ENCODE results near the gene ANGPTL4. TPM values are rescaled to one million over a fixed set of nuclear protein-coding genes. Genes with fewer than 3 reads are reported as not detected.

ANGPTL4 gene
- total and polyA plus RNA-seq, 2 of the 13 experiments (the other 11 are each of a cell fraction or from before 2014, with no cell fraction given): 0.80 to 21.7 TPM

DNA sequence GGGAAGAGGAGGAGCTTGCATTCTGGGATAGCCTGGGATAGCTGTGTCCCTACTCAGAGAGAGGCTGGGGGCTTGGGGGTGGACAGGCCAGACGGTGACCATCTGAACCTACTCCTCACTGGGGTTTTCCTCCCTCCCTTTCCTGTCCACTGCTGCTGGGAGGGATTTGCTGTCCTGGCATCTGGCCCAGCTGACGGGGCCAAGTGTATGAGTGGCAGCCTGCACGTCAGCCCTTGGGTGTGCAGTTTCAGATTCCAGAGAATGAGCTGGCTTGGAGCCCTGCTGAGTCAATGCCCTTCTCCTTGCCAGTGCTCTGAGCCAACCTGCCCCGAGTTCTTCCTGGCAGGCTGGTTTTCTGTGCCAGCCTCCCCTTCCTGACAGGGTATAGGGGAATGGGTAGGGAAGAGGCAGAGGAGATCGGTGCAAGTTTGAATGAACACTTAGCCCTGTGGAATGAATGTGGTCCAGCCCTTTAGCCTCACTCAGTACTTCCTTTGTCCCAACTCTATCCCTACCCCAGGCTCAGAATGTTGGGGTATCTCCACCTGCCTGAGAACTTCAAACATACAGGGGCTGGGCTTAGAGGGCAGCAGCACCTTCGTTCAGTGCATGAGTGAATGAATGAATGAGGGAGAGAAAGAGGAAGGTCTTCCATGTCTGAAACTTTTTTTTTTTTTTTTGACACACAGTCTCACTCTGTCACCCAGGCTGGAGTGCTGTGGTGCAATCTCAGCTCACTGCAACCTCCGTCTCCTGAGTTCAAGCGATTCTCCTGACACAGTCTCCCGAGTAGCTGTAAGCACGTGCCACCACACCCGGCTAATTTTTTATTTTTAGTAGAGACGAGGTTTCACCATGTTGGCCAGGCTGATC, 1.8 kb upstream of the ANGPTL4 start (continued):
- TF ChIP-seq, protein P1, sequence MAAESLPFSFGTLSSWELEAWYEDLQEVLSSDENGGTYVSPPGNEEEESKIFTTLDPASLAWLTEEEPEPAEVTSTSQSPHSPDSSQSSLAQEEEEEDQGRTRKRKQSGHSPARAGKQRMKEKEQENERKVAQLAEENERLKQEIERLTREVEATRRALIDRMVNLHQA (CRISPR knock-in tag; IDR thresholded peaks at IDR 0.05): no peak
- TF ChIP-seq, protein P2, sequence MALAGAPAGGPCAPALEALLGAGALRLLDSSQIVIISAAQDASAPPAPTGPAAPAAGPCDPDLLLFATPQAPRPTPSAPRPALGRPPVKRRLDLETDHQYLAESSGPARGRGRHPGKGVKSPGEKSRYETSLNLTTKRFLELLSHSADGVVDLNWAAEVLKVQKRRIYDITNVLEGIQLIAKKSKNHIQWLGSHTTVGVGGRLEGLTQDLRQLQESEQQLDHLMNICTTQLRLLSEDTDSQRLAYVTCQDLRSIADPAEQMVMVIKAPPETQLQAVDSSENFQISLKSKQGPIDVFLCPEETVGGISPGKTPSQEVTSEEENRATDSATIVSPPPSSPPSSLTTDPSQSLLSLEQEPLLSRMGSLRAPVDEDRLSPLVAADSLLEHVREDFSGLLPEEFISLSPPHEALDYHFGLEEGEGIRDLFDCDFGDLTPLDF (CRISPR knock-in tag; IDR thresholded peaks at IDR 0.05): no peak
- no peak for TF ChIP-seq NCOR1 (IDR thresholded peaks at IDR 0.05; ENCODE audit: borderline replicate concordance, low read length)
- TF ChIP-seq, protein P3, sequence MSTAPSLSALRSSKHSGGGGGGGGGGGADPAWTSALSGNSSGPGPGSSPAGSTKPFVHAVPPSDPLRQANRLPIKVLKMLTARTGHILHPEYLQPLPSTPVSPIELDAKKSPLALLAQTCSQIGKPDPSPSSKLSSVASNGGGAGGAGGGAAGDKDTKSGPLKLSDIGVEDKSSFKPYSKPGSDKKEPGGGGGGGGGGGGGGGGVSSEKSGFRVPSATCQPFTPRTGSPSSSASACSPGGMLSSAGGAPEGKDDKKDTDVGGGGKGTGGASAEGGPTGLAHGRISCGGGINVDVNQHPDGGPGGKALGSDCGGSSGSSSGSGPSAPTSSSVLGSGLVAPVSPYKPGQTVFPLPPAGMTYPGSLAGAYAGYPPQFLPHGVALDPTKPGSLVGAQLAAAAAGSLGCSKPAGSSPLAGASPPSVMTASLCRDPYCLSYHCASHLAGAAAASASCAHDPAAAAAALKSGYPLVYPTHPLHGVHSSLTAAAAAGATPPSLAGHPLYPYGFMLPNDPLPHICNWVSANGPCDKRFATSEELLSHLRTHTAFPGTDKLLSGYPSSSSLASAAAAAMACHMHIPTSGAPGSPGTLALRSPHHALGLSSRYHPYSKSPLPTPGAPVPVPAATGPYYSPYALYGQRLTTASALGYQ (CRISPR knock-in tag; IDR thresholded peaks at IDR 0.05): no peak
- no peak for TF ChIP-seq ZNF768 (CRISPR knock-in tag; IDR thresholded peaks at IDR 0.05)
- no peak for TF ChIP-seq HMGA1 (CRISPR knock-in tag; conservative IDR thresholded peaks at IDR 0.05)
- TF ChIP-seq MXD4 (CRISPR knock-in tag; IDR thresholded peaks at IDR 0.05): no peak
- peak; percentile 75 for TF ChIP-seq RARA (CRISPR knock-in tag; IDR thresholded peaks at IDR 0.05)
- TF ChIP-seq, protein P4, sequence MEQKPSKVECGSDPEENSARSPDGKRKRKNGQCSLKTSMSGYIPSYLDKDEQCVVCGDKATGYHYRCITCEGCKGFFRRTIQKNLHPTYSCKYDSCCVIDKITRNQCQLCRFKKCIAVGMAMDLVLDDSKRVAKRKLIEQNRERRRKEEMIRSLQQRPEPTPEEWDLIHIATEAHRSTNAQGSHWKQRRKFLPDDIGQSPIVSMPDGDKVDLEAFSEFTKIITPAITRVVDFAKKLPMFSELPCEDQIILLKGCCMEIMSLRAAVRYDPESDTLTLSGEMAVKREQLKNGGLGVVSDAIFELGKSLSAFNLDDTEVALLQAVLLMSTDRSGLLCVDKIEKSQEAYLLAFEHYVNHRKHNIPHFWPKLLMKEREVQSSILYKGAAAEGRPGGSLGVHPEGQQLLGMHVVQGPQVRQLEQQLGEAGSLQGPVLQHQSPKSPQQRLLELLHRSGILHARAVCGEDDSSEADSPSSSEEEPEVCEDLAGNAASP (CRISPR knock-in tag; IDR thresholded peaks at IDR 0.05; ENCODE audit: borderline replicate concordance): no peak; the same call in 1 of the 2 replicates
- TF ChIP-seq, protein P5, sequence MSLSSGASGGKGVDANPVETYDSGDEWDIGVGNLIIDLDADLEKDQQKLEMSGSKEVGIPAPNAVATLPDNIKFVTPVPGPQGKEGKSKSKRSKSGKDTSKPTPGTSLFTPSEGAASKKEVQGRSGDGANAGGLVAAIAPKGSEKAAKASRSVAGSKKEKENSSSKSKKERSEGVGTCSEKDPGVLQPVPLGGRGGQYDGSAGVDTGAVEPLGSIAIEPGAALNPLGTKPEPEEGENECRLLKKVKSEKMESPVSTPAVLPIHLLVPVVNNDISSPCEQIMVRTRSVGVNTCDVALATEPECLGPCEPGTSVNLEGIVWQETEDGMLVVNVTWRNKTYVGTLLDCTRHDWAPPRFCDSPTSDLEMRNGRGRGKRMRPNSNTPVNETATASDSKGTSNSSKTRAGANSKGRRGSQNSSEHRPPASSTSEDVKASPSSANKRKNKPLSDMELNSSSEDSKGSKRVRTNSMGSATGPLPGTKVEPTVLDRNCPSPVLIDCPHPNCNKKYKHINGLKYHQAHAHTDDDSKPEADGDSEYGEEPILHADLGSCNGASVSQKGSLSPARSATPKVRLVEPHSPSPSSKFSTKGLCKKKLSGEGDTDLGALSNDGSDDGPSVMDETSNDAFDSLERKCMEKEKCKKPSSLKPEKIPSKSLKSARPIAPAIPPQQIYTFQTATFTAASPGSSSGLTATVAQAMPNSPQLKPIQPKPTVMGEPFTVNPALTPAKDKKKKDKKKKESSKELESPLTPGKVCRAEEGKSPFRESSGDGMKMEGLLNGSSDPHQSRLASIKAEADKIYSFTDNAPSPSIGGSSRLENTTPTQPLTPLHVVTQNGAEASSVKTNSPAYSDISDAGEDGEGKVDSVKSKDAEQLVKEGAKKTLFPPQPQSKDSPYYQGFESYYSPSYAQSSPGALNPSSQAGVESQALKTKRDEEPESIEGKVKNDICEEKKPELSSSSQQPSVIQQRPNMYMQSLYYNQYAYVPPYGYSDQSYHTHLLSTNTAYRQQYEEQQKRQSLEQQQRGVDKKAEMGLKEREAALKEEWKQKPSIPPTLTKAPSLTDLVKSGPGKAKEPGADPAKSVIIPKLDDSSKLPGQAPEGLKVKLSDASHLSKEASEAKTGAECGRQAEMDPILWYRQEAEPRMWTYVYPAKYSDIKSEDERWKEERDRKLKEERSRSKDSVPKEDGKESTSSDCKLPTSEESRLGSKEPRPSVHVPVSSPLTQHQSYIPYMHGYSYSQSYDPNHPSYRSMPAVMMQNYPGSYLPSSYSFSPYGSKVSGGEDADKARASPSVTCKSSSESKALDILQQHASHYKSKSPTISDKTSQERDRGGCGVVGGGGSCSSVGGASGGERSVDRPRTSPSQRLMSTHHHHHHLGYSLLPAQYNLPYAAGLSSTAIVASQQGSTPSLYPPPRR (CRISPR knock-in tag; IDR thresholded peaks at IDR 0.05; ENCODE audit: borderline replicate concordance): no peak
- TF ChIP-seq ZNF253 (CRISPR knock-in tag; IDR thresholded peaks at IDR 0.05; ENCODE audit: borderline replicate concordance): no peak
- TF ChIP-seq ETV6 (CRISPR knock-in tag; conservative IDR thresholded peaks at IDR 0.05): no peak
- TF ChIP-seq GLI4 (CRISPR knock-in tag; IDR thresholded peaks at IDR 0.05; ENCODE audit: borderline replicate concordance): no peak
- no peak for TF ChIP-seq ZNF329 (CRISPR knock-in tag; IDR thresholded peaks at IDR 0.05; ENCODE audit: low read depth)
- no peak for TF ChIP-seq SOX6 (IDR thresholded peaks at IDR 0.05)
- peak; percentile 49 for TF ChIP-seq SOX6 (CRISPR knock-in tag; IDR thresholded peaks at IDR 0.05)
- TF ChIP-seq, protein P6, sequence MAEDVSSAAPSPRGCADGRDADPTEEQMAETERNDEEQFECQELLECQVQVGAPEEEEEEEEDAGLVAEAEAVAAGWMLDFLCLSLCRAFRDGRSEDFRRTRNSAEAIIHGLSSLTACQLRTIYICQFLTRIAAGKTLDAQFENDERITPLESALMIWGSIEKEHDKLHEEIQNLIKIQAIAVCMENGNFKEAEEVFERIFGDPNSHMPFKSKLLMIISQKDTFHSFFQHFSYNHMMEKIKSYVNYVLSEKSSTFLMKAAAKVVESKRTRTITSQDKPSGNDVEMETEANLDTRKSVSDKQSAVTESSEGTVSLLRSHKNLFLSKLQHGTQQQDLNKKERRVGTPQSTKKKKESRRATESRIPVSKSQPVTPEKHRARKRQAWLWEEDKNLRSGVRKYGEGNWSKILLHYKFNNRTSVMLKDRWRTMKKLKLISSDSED (CRISPR knock-in tag; IDR thresholded peaks at IDR 0.05): no peak
- TF ChIP-seq BORCS8-MEF2B (CRISPR knock-in tag; IDR thresholded peaks at IDR 0.05): no peak
